ENCODE data around the gene SPTBN1. TPM values are rescaled to one million over a fixed set of nuclear protein-coding genes. Genes with fewer than 3 reads are reported as not detected.

SPTBN1 gene
- total and polyA plus RNA-seq, 2 of the 4 experiments (the other 2 are of a cell fraction): 49.1 to 241 TPM

- Histone ChIP-seq H4K8ac (ENCODE audit: low read depth in 2 of 2, low read length in 2 of 2) (no peak overlapping the region), H3K14ac (replicated peaks; ENCODE audit: low read depth, low read length) (no peak overlapping the region), H3K56ac (ENCODE audit: extremely low read depth, insufficient read depth, low read length) (no peak overlapping the region), H3K9ac (ENCODE audit: low read depth, low read length) (no peak overlapping the region), H4K91ac (ENCODE audit: insufficient read depth, low read depth, low read length) (no peak overlapping the region), H3K27me3 (ENCODE audit: control insufficient read depth, insufficient read depth, low read length) (no peaks in the 10 kb centered on the region), H3K27ac (ENCODE audit: insufficient read depth, low read length) (no peak overlapping the region), H3K9me3 (ENCODE audit: control insufficient read depth, insufficient read depth, low read length) (no peaks in the 10 kb centered on the region), H3K18ac (ENCODE audit: low read depth, low read length) (no peak overlapping the region), H3K79me1 (ENCODE audit: low read depth in 1 of 2, low read length in 2 of 2) (peaks cover 63 to 87% of the 10 kb centered on the region in 2 experiments), H4K5ac (ENCODE audit: low read depth, low read length) (no peak overlapping the region), H3K4me3 (ENCODE audit: insufficient read depth, low read depth, low read length) (no peak overlapping the region), H2AK9ac (replicated peaks; ENCODE audit: low read depth, low read length, poor library complexity) (no peak overlapping the region), H2BK20ac (ENCODE audit: low read depth, low read length) (no peak overlapping the region), H3K36me3 (ENCODE audit: control insufficient read depth, insufficient read depth, low read length) (peaks cover 10% of the 10 kb centered on the region; the same call in 1 of the 2 replicates), H2BK15ac (ENCODE audit: low read depth, low read length) (no peak overlapping the region), H3K23ac (ENCODE audit: low read depth, low read length) (no peak overlapping the region), H2BK5ac (ENCODE audit: low read depth, low read length, poor library complexity, severe bottlenecking) (no peak overlapping the region), H3K4me2 (ENCODE audit: low read depth, low read length) (no peak overlapping the region), H3K4ac (ENCODE audit: low read depth, low read length) (no peak overlapping the region), H2AFZ (replicated peaks; ENCODE audit: low read length, poor library complexity) (no peak overlapping the region), H2AK5ac (ENCODE audit: low read depth, low read length) (no peak overlapping the region), H3K9me1 (ENCODE audit: insufficient read depth, low read length) (peaks cover 34% of the 10 kb centered on the region), H3K4me1 (ENCODE audit: control insufficient read depth, insufficient read depth, low read length) (peaks cover 8% of the 10 kb centered on the region), H2BK120ac (ENCODE audit: low read depth, low read length) (no peak overlapping the region), H4K20me1 (ENCODE audit: insufficient read depth, low read length) (peaks cover 50% of the 10 kb centered on the region; the same call in 1 of the 2 replicates)
- intact Hi-C loops (cut with micrococcal nuclease) (no loop called here), in situ Hi-C loops (cut with MboI; ENCODE audit: low sequenced_read_pairs) (no loop called here), dilution Hi-C loops (cut with HindIII; ENCODE audit: low sequenced_read_pairs, unreplicated experiment) (no loop called here)
- WGBS, 2 experiments (ENCODE audit: extremely low coverage in 2 of 2, insufficient read length in 1 of 2): no CpG with 5 or more reads among the region's 1 CpG
- ChIA-PET POLR2A (ENCODE audit: unreplicated experiment) (no interaction called here), CTCF (no interaction called here)
- no peak for TF ChIP-seq CHD1 (IDR thresholded peaks at IDR 0.05; ENCODE audit: low read depth, low read length)
- TF ChIP-seq SMC3 (IDR thresholded peaks at IDR 0.05; ENCODE audit: low read depth, low read length): no peak
- peak; percentile 36 for DNase-seq
- BruUV-seq (replicated peaks): no TSS peak
- ATAC-seq (ENCODE audit: low read depth): peak; percentile 31; the same call in 1 of the 2 replicates
Measured at GRCh38 chr2:54610700-54611099, 154.6 kb downstream of the SPTBN1 start.

All from IMR-90 (cell line).